SKM-1 treated with dmso at 0.1 percent for 144 hours (cell line): ENCODE data around the gene LYZL6.

ENCODE experiments used
- DNase-seq: peaks from one replicate; lab custom pipeline; 2025; ENCODE audit not compliant: unreplicated experiment; lab: John Stamatoyannopoulos, UW

The LYZL6 gene, protein sequence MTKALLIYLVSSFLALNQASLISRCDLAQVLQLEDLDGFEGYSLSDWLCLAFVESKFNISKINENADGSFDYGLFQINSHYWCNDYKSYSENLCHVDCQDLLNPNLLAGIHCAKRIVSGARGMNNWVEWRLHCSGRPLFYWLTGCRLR

GRCh38 chr17:35943537-35943936 is at the start of gene LYZL6:
Gene LYZL6 (minus strand): TSS chr17:35943713. CDS start chr17:35939356, 4,357 bp downstream.
- no peak for DNase-seq

- no peak for DNase-seq
These were observed 47.6 kb upstream of the LYZL6 start for GRCh38 chr17:35991075-35991474.

- no peak for DNase-seq
These were observed 44.7 kb upstream of the LYZL6 start for GRCh38 chr17:35988164-35988563.

GRCh38 chr17:35986643-35987042 is 43.1 kb upstream of the LYZL6 start, which contains the start of gene CCL14:
Gene CCL14 (minus strand): TSS chr17:35986729. CDS start chr17:35986649, 80 bp downstream.
- DNase-seq: no peak

DNA sequence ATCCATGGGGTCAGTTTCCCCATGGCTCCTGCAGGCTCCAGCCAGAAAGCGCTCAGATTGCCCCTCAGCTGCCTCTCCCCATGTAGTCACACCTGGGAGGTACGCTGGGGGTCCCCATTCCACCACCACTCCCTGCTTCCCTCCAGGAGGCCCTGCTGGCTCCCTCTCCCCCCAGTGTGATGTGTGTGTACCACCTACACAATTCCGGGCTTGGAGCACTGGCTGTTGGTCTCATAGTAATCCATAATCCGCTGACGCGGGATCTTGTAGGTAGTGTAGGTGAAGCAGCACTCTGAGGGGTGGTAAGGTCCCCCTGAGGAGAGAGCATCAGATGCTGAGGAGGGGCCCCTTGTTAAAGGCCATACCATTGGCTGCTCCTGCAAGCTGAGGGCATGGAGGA is 40.6 kb upstream of the LYZL6 start:
- DNase-seq: no peak

DNA sequence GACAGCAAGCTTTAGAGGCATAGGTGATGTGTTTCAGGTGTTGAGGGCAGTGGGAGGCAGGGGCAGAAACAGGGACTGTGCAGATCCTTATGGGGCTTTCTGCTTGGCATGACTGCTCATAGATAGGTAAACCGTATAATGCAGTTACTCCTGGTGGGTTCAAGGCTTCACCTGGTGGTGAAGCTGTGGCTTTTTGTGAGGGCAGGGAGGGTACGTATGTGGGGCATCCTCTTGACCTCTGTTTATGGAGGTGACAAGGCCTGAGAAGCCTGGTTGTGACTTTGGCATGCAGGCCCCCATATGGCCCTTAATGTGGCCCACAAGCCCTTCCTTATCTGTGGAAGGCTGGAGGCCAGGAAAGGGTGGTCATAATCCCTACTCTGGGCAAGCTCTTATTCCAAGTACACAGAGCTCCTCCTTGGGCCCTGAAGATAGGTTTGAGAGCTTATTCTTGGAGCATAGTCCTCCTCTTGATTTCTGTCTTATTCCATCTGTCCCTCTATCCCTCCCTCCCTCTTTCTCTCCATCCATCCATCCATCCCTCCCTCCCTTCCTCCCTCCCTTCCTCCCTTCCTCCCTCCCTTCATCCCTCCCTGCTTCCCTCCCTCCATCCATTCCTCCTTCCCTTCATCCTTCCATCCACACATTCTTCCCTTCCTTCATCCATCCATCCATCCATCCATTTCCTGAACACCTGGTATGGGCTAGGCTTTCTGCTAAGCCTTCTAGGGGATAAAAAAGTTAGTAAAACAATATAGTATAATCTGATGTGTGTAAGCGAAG is 39.1 kb upstream of the LYZL6 start:
- DNase-seq: no peak

DNA sequence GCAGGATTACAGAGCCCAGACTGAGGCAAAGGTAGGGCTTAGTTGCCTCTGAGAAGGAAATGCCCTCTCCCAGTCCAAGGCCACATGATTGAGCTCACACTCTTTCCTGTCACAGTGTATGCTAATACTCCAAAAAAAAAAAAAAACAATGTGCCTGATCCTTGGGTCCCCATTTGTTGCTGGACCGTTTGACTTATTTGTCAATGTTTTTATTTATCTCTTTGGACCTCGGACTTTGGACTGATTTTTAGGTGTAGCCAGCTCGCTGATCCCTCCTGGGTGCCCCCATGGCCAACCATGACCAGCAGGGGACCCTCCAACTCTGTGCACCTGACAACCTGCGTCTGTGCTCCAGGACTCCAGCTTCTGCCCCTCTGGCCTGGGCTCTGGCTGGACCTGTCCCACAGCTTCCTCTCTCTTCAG is 38.4 kb upstream of the LYZL6 start:
- no peak for DNase-seq

GRCh38 chr17:35981246-35981645 is 37.7 kb upstream of the LYZL6 start, which contains the start of gene CCL16:
Gene CCL16 (minus strand): TSS chr17:35981497. CDS start chr17:35981420, 77 bp downstream.
- no peak for DNase-seq

DNA sequence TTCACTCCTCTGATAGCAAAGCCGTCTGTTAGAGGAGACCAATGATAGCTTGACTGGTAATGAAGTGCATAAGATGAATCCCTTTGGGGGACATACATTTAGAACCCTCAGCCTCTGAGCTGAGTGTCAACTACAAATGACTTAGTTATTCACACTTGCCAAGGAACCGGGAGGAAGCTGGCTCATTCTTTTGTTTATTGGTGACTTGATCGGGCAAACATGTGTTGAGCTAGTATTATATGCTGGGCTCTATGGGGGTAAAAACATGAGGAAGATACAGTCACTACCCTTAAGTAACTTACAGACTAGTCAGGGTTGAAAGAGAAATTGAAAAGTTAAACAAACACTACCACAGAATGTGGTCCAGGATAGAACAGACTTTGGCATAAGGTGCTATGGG is 34.8 kb upstream of the LYZL6 start:
- no peak for DNase-seq

DNA sequence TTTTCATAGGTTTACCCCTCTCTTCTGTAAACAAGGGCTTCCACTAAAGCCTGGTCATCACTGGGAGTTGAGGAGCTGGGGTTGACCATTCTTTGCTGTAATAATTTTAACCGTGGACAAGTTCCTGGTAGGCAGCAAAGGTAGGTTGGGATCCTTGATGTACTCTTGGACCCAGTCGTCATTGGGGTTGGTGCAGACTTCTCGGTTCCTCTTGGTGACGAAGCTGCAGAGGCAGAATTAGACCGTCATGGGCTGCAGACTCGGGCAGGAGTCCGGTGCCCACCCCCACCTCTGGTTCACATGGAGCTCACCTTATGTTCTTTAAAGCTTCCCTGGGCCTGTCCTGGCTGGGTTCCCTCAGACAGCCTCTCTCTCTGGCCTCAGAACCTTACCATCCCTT is 34.0 kb upstream of the LYZL6 start:
- no peak for DNase-seq

GRCh38 chr17:35973333-35974260 is 30.1 kb upstream of the LYZL6 start:
- peak; percentile 1 for DNase-seq

DNA sequence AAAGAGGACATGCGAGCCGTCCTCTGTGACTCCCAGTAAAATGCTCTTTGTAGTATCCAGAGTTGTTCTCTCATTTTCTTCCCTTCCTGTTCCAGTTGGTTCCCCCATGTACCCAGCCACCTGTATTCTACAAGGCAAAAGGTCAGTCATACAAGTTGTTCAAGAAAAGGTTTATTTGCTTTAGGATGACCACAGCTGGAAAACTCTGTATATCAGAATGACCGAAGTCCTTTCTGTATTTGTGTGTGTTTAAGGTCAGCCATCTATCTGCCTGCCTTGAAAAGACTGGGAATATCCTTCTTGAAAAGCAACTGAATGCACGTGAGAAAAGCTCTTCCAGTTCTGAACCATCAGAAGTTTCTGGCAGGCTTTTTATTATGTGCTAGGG is 29.4 kb upstream of the LYZL6 start:
- no peak for DNase-seq

- no peak for DNase-seq
These were observed 29.0 kb upstream of the LYZL6 start for GRCh38 chr17:35972535-35972934.

DNA sequence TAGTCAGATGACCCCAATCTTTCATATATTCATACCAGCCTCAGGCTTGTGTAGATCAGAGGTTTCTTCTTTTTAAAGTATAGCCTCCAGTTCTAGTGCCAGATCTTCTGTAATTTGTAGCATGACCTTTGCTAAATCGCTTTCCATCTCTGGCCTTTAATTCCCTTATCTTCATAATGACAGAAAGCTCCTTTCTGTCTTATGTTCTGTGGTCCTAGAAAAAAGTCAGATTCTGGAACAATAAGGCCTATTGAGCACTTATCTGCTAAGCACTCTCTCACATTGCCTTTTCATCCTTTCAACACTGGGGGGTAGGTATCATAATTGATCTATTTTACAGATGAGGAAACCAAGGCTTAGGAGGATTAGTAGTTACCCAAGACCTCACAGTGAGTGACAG is 28.6 kb upstream of the LYZL6 start:
- DNase-seq: no peak

- DNase-seq: peak; percentile 58
These were observed 26.3 kb upstream of the LYZL6 start for GRCh38 chr17:35969558-35970380.

- peak; percentile 5 for DNase-seq
These were observed 25.1 kb upstream of the LYZL6 start for GRCh38 chr17:35968520-35969054.

GRCh38 chr17:35965272-35965671 is 21.8 kb upstream of the LYZL6 start:
- DNase-seq: no peak

- no peak for DNase-seq
These were observed 20.1 kb upstream of the LYZL6 start for GRCh38 chr17:35963663-35964062.

GRCh38 chr17:35953720-35954119 is 10.2 kb upstream of the LYZL6 start:
- DNase-seq: no peak

DNA sequence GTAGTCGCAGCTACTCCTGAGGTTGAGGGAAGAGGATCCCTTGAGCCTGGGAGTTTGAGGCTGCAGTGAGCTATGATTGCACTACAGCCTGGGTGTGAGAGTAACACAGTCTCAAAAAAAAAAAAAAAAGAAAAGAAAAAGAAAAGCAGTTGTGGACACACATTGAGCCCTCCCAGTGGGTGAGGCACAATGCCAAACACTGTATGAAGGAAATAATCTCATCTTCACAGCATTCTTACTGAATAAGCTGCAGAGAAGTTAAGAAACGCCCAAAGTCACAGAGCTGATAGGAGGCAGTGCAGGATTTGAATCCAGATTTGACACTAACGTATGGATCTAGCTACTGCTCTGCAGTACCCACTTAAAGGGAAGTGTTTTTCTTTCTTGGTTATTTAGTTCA is 5.9 kb upstream of the LYZL6 start:
- no peak for DNase-seq
